ENCODE data around the gene NUDT17.
"Not testable (repeated sequence)": the region's sequence is repeated elsewhere in the genome, so short reads cannot be mapped to it uniquely, and the experiment has no call there.

NUDT17 gene

GRCh38 chr1:145845514-145846161 lies at the start of gene NUDT17:
TSS of gene NUDT17 (plus strand) at chr1:145845630. CDS start at chr1:145845641, 11 bp downstream.
- peak; percentile 80 to 98 for DNase-seq

GRCh38 chr1:145796753-145797152 lies 48.7 kb upstream of the NUDT17 start:
- no peak for DNase-seq

DNA sequence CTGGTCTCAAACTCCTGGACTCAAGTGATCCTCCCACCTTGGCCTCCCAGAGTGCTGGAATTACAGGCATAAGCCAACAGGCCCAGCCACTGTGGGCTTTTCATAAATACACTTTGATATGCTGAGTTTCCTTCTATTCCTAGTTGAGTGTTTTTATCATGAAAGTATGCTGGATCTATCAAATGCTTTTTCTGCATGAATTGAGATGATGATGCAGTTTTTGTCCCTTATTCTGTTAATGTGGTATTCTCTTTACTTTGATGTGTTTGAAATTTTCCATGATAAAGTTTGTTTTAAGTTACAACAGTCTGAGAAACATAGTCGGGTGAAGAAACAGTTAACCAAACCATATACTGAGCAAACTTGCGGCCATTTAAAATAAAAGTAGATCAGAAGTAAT lies 45.6 kb upstream of the NUDT17 start:
- DNase-seq: no peak

DNA sequence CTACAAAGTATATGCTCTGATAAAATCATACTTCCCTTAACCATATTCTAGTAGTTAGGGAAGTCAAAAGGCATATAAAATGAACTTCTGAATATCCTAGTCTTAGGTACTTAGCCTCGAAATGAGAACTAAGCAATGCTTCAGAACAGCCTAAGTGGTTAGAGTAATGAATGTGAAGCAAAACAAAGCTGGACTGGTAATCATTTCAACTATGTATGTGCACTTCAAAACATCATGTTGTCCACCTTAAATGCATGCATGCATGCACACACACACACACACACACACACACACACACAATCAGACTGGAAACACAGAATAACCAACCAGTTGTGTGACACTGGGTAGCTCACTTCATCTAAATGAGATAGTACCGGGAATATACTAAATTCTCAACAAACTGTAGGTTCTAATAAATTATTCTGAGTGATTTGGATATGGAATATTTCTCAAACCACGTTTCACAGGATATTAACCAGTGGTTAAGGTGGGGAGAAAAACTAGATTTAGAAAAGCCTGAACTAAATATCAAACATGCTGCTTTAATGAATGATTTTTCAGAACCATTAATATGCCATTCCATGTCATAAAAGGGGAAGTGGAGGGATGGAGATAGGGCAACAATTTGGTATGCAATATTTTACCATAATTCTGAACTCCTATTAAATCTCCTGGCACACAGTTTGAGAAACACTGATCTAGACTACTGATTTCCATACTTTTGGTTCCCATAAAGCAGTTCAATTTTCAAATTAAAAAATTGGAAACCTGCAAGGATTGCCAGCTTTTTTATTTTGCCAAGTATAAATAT lies 41.0 kb upstream of the NUDT17 start:
- DNase-seq: no peak

DNA sequence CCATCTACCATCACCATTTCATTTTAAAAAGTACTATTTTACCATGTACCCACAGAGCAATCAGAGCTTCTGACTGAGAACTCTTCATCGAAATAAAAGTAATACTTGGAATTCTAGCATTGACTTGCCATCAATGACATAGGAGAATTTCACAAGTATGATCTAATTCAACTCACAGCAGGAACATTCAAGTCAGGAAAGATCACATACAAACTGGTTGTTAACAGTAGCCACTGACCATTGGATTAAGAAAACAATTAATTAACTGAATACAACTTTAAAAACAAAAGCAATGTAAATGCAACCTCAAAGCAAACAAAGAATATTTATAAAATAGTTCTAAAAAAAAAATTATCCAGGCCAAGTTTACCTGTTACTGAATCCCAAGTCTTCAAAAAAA lies 40.4 kb upstream of the NUDT17 start:
- no peak for DNase-seq

DNA sequence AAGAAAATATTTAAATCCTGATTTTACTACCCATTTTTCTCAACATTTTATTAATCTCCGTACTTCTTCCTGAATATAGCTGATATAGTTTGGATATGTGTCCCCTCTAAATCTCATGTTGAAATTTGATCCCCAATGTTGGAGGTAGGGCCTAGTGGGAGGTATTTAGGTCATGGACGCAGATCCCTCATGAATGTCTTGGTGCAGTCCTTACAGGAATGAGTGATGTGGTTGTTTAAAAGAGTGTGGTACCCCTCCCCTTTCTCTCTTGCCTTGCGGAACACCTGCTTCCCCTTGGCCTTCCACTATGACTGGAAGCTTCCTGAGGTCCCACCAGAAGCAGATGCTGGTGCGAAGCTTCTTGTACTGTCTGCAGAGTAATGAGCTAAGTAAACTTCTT lies 39.0 kb upstream of the NUDT17 start:
- no peak for DNase-seq

- DNase-seq: no peak
Measured at GRCh38 chr1:145806844-145807243, 38.6 kb upstream of the NUDT17 start.

DNA sequence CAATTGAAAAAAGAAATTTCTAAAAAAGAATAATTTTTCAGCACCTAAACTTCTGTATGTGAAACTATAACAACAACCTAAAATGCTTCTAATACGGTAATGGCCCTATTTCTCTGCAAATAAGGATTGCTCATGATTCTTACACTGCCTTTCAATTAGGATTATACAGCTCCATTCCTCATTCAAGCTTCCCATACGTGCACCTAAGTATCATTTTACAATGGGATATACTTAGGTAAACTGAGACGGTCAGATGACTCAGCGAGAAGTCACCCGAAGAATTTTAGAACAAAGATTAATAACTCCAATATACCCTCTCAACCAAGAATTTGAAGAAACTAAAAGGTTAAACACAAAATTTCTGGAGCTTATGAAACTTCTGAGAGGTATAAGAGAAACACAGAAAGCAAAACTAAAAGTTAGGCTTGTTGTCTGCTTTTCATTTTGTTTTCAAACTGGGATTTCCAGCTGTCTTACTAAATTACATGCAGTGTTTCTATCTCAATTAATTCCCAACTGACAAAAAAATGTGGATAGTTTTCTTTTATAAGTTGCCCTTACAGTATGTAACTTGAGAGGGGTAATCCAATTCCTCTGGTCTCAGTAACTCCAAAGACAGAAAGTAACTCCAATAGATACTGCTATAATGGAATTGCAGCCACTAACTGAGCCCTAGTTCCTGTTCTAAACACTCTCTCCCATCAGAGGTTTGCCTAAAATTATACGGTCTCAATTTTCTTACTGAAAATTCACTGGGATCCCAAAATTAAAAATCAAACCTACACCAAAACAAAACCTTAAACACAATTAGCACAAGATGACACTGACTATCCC lies 32.2 kb upstream of the NUDT17 start:
- DNase-seq: not testable (repeated sequence)

DNA sequence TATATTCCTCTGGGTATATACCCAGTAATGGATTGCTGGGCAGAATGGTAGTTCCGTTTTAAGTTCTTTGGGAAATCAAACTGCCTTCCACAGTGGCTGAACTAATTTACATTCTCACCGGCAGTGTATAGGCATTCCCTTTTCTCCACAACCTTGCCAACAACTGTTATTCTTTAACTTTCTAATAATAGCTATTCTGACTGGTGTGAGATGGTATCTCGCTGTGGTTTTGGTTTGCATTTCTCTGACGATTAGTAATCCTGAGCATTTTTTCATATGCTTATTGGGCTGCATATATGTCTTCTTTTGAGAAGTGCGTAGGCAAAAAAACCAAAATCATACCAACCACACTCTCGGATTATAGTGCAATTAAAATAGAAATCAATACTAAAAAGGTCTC lies 27.3 kb upstream of the NUDT17 start:
- not testable (repeated sequence) for DNase-seq

- DNase-seq: not testable (repeated sequence)
Measured at GRCh38 chr1:145822779-145823331, 22.6 kb upstream of the NUDT17 start.

DNA sequence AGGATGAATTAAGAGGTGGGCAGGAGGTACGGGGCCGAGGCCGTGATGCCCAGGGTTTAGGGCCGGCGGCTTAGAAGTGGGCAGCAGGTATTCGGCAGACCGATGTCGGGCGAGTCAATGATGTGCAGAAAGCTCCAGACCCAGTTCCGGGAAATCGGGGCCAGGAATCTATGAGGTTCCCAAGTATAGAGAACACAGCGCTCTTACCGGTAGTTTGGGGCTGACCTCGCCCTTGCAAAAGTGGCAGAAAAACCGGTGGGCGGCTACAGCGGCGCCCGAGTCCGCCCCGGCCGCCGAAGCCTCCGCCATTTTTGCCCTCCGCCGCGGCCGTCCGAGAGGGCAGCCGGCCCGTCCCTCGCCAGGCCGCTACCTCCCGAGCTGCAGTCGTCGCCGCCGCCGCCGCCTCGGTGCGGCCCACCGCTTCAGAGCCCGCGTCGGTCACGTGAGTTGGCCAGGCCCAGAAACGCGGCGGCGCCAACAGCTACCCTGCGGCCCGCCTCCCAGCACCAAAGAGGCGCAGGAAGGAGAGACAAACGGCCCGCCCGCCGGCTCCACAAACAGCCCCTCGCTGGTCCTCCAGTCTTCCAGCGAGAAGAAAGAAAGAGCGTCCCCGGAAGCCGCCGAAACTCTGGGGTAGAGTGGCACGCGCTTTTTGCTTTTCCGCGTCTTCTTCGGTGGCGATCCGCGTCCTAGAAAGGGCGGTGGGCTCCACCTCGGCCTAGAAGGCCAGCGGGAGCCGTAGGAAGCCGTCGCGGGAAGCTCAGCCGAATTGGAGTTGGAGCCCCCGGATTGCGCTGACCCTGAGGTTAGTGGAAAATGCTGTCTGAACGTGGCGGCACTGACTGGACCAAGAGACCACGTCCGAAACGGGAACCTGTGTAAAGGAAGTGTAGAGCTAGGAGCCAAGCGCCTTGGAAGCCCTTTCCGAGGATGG lies 21.6 kb upstream of the NUDT17 start, which contains the start of the genes POLR3C and RNF115:
TSS of gene POLR3C (plus strand) at position 636 of the 934 bp plus-strand sequence. CDS start 1,577 bp downstream, outside the sequence.
TSS of gene RNF115 (minus strand) at position 531 of the 934 bp plus-strand sequence. CDS start at position 309, 222 bp downstream.
- peak; percentile 98 to 100 for DNase-seq

DNA sequence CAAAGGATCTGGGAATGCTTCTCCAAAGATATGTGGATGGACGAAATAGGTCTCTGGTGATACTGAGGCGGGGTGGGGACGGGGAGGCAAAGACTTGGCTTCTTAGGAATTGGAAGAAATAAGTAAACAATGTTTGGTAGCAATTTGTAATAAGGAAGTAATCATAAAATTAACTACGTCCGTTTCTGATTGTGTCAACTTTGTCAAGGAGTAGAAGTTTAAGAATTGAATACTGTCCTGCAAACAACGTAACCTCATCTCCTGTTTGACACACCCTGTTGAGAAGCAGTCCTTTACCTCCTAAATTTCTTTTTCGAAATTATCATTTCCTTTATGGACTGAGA lies 21.0 kb upstream of the NUDT17 start:
- peak in 1 of 2 experiments; percentile 43 for DNase-seq

GRCh38 chr1:145826030-145826429 lies 19.4 kb upstream of the NUDT17 start:
- DNase-seq: no peak

GRCh38 chr1:145827966-145828365 lies 17.5 kb upstream of the NUDT17 start:
- DNase-seq: no peak

DNA sequence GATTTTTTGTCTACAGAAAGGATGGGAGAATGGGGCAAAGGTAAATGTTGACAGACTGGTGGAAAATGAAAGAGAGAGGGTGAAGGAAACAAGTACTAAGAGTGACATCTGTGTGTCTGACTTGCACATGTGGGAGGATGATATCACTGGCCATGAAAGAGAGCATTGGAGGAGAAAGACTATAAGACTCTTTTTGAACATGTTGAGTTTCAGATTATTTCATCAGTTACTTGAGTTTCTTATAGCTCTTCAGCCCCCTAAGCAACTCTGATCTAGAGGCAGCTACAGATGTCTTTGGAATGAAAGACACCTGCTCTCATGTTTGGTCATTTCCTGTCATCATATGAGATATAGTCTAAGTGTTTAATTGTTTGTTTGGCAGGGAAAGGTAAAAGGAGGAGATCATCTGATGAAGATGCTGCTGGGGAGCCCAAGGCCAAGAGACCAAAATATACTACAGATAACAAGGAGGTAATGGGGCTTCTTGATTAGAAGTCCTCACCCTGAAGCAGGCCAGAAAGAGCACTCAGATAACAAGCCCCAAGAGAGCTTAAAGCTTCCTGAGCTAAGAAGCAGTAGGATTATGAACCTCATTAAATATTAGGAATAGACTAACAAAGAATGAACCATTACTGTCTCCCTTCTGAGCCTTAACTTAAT lies 16.9 kb upstream of the NUDT17 start:
- DNase-seq: no peak

- not testable (repeated sequence) for DNase-seq
Measured at GRCh38 chr1:145830810-145831209, 14.6 kb upstream of the NUDT17 start.

DNA sequence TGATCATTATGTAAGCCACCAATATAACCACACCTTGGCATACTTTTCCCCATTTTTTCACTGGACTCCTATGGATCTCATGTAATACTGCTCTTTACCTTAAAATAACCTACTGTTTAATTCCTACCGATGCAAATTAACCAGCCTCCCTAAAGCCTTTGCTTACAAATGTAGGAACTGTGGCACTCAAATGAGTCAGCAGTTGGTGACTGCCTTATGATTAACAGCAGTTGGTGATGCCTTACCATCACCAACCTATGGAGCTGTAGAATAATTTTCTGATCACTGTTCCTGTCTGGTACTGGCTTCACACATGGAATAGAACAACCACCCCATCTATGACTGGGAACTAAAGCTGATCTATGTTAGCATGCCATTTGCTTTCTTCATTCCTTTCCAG lies 7.8 kb upstream of the NUDT17 start:
- DNase-seq: no peak

- DNase-seq: no peak
Measured at GRCh38 chr1:145843031-145843430, 2.4 kb upstream of the NUDT17 start.

- DNase-seq: peak; percentile 78 to 85
Measured at GRCh38 chr1:145845144-145845513, 301 bp upstream of the NUDT17 start.

GRCh38 chr1:145846201-145846612 lies 777 bp downstream of the NUDT17 start:
- DNase-seq: peak in 1 of 2 experiments; percentile 60

DNA sequence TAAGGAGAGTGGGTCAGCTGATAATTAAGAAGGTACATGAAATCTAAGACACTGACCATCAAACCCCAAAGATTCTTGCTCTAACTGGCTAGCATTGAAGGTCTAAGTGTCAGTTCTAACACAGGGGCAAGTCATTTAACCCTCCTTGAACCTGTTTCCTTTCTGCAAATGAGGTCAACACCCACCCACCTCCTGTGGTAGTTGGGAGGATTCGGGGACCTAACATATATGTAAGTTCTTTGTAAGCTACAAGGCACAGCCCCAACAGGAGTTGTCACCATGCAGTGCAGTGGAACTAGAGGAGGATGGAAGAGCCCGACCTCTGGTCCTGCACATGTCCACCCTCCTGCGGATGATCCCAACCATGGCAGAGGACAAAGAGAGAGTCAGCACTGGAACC lies 2.4 kb downstream of the NUDT17 start:
- no peak for DNase-seq

All from NCI-H526 (cell line).